Activated T-helper 1 cell treated with anti-CD3 and anti-CD28 coated beads, Interleukin-2, amount 50 U/mL, for 16 hours (primary cell): ENCODE data around the gene SMCR8.
"Not testable (repeated sequence)": the region's sequence is repeated elsewhere in the genome, so short reads cannot be mapped to it uniquely, and the experiment has no call there.

Experiments used
- DNase-seq, 2 donors: peaks; one replicate each; pipeline ENCODE4 v3.0.0-alpha.2; 2020; ENCODE audit warnings: low read depth in 1 of 2, low spot score in 1 of 2

The SMCR8 gene

DNA sequence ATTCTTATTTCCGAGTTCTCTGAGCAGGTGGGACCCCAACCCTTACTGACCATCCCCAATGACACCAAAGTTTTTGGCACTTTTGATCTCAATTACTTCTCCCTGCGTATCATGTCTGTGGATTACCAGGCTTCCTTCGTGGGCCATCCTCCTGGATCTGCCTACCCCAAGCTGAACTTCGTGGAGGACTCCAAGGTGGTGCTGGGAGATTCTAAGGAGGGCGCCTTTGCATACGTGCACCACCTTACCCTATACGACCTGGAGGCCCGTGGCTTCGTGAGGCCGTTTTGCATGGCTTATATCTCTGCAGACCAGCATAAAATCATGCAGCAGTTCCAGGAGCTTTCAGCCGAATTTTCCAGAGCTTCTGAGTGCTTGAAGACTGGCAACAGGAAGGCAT, 868 bp downstream of the SMCR8 start:
- DNase-seq = no peak

DNA sequence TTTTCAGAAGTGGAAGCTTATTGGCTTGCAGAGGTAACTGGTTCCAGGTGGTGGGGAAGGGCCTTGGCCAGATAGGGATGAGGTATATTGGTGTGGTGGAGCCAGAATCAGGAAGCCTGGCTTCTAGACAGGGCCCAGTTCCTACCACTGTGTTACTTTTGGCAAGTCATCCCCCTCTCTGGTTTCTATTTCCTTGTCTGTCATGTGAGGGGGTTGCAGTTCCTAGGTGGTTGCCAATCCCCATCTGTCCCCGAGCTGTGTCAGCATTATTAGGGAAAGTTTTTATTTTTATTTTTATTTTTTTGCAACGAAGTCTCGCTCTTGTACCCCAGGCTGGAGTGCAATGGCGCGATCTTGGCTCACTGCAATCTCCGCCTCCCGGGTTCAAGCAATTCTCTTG, 3.0 kb downstream of the SMCR8 start:
- no peak for DNase-seq

DNA sequence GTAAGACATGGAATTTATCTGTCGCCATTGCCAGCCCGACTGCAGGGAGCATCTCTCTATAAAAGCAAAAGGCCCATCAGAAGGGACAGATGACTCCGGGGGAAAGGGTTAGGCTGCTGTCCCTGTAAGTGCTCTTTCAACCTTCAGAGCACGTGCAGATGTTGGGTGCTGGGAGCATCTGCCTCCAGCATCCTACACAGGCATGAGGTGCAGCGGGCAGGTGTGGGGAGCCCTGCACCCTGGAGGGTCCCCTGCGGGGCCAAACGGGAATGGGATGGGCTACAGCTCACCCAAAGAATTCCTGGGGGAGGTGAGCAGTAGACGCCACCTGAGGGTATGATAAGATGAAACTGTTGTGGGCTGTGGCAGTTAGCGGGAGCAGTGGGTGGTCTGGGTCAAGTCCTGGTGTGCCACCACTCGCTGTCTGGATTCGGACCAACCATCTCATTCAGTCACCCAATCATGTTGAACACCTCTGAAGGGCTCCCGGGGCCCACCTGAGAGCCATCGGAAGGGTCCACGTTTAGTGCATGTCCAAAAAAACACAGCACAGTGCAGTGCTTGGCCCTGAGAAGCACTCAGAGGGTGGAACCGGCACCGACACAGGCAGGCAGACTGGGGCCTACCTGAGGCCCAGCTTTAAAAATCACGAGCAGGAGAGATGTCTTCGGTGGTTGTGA, 3.8 kb downstream of the SMCR8 start:
- no peak for DNase-seq

DNA sequence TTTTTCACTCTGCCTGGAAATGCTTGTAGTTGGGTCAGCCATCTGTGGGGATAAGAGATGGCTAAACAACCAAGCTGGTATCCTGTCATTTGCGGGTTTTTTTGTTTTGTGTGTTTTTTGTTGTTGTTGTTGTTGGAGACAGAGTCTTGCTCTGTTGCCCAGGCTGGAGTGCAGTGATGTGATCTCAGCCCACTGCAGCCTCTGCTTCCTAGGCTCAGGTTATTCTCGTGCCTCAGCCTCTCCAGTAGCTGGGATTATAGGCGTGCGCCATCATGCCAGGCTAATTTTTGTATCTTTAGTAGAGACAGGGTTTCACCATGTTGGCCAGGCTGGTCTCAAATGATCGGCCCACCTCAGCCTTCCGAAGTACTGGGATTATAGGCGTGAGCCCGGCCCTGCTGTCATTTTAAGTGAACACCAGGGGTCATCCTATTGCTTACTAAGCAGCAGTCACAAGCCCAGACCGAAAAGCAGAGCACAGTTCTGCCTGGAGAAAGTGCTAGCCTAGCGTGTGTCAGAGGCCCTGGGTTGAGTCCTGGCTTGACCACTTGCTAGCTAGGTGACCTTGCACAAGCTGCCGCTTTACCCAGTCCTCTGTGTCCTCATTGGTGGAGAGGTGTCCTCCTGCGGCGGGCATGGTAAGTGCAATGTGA, 4.6 kb downstream of the SMCR8 start:
- DNase-seq = no peak

DNA sequence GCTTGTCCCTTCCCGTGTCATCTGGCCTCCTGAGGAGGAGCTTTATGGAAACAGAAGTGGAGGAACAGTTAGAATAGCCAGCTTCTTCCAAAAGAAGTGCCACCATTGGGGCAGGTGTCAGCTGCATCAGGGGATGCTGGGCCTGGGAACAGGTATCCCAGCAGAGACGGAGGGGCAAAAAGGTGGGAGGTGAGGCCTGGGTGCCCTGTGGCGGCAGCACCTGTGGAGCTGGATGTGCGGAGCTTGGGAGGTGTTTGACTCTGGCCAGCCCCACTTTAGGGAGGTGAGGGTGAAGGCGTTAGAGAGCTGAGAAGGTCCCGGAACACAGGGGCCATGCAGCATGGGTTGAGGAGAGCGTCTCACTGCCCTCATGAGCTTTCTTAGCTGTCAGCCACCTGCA, 5.2 kb downstream of the SMCR8 start:
- no peak for DNase-seq

DNA sequence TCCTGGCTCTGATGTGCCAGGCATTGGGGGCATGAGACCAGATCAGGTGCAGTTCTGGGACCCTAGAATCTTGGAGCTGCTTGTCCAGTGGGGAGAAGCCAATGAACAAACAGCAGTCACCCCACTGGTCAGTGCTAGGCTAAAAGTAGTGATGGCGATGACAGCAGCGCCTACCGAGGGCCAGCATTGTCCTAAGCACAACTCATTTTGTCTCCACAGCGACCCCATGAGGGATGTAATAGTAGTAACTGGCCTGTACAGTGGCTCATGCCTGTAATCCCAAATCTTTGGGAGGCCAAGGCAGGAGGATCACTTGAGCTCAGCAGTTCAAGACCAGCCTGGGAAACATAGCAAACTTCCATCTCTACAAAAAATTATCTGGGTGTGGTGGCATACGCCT, 6.2 kb downstream of the SMCR8 start:
- DNase-seq = no peak

DNA sequence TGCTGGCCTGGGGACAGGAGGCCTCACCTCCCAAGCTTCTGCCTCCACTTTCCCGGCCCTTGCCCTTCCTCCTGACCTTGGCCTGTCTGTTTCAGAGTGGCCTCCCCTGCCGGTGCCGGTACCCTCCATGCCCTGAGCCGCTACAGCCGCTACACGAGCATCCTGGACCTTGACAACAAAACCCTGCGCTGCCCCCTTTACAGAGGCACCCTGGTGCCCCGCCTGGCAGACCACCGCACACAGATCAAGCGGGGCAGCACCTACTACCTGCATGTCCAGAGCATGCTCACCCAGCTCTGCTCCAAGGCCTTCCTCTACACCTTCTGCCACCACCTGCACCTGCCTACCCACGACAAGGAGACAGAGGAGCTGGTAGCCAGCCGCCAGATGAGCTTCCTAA, 7.4 kb downstream of the SMCR8 start:
- no peak for DNase-seq

DNA sequence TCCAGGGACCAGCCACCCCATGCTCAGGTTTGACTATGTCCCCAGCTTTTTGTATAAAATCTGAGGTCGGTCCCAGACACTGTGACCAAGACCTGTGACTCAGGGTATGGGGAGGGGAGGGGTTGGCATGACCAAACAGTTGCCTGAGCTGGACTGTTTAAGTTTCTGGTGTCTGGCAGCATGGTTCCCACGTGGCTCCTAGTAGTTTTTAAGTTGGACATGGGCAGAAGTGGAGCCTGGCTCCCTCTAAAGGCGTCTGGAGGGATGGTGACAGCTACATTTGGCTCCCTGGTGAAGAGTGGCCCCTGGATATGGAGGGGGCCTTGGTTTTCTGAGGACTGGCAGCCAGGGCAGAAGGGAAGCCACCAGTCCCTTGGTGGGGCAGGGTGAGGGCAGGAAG, 7.9 kb downstream of the SMCR8 start:
- no peak for DNase-seq

DNA sequence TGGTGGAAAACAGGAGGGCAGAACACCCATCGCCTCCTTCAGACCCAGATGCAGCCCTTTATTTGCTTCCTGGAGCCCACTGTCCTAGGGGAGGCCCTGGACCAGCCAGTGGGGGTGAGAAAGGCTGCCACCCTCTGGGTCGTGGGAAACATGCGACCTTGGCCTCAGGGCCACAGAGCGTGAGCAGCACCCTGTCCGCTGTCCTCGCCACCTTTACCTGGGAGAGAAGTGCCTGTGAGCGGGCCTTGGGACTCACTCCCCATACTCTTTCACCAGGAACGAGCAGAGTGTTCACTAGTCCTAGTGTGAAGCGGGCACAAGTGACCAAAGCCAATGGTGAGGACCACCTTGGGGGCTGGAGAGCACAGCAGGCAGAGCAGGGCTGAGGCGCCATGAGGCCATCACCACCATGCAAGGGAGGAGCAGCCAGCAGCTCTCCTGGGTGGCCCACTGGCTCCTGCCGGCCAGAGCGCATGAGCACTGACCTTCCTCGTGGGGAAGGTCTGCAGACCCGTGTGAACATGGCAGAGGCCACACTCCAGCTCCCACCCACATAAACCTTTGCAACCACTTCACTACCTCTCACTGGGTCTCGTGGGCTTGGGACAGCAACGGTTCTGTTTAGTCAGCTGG, 8.5 kb downstream of the SMCR8 start:
- no peak for DNase-seq

DNA sequence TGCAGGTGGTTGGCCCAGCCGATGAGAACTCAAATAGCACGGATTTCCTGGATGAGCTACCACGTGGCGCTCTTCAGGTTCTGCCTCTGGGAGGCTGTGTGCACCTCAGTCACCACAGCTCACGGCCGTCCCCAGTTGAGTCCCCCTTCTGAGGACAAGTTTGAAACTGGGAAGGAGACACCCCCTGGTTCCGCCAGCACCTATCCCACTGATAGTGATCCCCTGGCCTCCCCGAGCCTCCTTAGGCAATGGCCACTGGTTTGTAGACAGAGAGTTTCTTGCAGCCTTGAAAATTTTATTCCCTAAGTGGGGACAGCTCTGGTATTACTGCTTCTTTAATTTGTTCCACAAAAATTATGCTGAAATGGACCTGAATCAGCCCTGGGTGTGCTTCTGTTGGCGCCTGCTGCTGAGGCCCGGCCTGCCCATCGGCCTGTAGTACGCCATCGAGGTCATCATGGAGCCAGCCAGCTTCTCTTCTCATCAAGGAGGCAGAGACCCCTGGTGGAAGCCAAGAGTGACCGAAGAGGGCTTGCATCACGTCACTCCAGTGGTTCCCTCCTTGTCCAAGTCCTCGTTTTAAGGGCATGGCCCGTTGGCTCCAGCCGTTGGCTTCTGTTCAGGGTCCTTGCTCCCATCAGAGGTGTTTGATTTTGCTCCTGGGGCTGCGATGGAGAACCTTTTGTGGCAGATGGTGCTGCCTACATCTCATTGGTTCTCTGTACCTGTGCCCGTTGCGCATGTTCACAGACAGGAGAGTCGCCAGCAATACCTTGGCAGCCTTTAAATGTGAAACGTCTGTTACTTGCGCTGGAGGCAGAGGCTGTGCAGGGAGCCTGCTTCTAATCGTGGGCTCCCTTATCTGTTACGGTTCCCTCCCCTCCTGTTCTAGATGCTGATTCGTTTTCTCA, 9.3 kb downstream of the SMCR8 start:
- DNase-seq = no peak

DNA sequence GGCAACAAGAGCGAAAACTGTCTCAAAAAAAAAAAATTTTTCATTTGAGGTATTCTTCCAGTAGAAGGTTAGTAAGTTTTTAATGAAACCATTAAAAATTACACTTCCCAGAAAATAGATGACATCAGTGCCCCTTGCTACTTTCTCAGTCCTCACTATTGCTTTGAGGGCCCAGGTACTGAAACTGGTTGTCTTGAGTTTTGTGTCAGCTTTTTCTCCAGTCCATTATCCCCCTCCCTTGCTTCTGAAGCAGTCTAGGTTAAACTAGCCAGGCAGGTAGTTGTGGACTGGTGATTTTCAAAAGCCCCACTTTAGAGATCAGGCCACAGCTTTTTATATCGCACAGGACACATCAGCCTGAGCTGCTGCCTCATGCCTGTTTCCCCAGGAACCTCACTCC, 10.9 kb downstream of the SMCR8 start:
- DNase-seq = no peak

DNA sequence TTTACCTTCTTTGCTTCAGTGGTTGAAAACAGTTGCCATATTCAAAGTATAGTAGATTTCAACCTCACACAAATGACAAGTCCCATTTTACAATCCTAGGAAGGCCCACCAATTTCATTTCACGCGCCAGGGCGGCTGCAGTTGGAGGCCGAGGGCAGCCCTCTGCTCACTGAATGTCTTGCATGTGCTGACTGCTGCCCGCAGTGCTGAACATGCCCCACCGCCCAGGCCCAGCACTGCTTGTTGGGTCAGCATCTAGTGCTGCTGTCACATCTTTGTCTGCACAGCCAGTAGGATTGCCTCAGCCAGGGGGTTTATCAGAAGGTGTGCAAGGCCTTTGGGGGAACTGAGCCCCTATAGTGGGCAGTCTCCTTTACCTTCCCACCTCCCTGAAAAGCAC, 11.5 kb downstream of the SMCR8 start:
- DNase-seq = no peak

DNA sequence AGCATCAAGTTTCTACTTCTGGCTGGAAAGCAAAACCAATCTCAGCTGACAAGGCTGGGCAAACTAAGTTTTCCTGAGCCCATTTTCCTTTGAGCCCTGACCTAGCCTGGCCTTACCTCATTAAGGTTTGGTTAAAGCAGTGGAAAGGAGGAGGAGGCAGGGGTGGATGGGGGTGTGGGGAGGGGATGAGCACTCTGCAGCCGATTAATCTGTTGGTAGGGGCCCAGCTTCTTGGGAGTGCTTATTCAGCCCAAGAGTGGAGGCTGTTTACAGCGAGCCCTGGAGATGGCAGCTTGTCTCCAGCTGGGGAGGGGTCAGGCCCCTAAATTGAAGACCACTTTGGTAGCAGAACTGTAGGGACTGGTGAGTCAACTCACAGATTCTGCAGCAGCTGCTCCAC, 12.0 kb downstream of the SMCR8 start:
- no peak for DNase-seq

DNA sequence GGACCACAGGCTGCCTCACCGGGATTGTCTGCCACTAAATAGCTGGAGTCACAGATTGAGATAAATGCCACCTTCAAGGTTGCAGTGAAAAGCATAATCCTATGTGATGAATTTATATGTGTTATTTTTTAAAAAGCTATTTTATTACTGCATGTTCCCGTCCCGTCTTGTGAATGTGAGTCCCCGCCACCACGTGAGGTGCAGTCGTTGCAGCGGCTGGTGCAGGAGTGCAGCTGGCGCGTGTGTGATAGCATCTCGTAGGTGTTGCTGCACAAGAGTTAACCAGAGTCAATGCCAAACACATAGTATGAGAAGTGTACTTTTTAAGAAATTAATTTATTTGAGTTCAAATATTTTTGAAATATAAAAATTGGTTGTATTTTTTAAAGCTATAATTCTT, 12.5 kb downstream of the SMCR8 start:
- no peak for DNase-seq

DNA sequence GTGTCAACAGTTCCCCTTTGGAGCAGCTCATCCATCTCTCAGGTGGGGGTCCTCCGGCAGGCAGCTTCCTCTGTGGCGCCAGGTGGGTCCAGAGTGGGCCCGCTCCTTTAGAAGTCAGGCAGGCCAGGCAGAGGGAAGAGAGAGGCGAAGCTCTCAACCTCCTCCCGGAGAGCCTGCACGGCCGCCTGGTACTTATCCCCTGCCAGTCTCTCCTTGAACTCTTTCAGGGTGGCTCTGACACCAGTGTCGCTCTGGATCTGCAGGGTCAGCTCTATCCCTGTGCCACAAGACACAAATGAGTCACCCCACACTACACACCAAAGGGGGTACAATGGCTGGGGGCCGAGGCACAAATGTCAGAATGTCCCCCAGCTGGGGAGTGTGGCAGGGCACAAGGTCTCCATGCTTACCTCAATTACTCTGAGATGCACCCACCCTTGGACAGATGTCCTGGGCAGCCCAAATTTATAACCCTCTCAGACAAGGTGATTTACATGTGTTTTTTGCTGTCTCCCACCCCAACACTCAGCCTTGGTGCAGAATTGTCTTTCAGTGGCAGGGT, 13.6 kb downstream of the SMCR8 start:
- DNase-seq = no peak

DNA sequence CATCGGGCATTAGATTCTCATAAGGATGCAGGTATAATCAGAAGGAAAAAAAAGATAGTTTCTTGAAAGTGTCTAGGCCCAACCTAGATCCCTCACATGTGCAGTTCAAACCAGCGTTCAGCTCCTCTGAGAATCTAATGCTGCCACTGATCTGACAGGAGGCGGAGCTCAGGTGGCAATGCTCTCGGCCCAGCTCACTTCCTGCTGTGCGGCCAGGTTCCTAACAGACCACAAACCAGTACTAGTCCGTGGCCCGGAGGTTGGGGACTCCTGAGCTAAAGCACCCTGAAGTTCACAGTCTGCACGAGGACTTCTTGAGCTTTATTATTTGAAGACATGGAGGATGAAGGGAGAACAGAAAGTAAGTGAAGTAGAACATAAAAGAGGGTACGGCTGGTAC, 16.8 kb downstream of the SMCR8 start:
- no peak for DNase-seq

DNA sequence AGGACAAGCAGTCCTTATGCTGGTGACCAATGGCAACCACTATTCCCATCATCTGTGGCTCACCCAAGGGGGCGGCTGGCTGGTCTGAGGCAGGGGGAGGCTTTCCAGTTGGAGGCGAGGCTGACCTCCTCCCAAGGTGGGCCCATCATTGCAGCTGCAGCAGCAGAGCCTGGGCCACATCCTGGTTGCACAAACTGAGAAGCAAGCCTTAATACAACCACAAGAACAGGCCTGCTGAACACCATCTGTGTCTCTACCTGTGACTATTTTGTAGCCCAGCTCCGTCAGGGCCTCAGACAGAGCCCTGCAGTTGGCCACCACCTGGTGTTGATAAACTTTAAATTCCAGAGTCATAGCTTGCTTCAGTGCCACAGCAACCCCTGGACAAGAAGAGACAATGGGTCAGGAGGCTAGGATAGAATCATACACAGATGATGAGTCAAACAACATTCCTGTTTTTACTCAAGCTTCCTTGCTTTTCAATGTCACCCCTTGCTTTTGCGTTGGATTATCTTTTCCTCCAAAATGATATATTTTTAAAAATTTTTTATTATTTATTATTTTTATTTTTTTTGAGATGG, 17.9 kb downstream of the SMCR8 start:
- DNase-seq = no peak

DNA sequence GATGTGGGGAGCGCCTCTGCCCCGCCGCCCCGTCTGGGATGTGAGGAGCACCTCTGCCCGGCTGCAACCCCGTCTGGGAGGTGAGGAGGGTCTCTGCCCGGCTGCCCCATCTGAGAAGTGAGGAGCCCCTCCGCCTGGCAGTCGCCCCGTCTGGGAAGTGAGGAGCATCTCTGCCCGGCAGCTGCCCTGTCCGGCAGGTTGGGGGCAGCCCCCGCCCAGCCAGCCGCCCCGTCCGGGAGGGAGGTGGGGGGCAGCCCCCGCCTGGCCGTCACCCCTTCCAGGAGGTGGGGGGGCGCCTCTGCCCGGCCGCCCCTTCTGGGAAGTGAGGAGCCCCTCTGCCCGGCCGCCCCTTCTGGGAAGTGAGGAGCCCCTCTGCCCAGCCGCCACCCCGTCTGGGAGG, 23.1 kb downstream of the SMCR8 start:
- not testable (repeated sequence) for DNase-seq

DNA sequence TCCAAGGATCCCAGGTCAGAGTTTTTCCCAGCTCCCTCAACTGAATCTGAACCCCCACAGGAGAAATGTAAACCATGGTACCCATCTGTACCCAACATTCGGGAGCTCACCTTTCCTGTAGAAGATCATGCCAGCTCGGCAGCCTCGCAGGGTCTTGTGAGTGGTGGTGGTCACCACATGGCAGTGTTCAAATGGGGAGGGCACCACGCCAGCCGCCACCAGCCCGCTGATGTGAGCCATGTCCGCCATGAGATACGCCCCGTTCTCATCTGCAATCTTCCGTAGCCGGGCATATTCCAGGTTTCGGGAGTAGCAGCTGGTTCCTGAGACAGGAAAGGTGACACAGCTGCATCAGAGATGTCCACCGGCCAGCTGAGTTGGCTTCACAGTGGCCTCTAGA, 24.8 kb downstream of the SMCR8 start:
- DNase-seq = no peak

DNA sequence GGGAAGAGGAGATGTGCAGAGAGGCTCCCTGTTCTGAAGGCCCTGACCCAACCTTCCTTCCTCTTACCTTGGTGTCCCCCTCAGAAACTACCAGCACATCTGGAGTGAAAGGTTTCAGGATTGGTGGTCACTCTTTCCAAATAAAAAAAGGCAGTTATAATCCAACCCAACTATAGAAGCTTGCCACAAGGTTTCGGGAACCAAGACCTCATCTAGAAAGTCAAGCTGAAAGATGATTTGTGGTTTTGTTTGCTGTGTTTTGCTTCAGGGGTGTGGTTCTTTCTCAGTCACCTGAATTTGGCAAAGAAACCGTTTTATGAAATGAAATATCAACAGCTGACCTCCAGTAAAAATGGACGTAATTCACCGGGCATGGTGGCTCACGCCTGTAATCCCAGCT, 28.9 kb downstream of the SMCR8 start:
- DNase-seq = no peak

DNA sequence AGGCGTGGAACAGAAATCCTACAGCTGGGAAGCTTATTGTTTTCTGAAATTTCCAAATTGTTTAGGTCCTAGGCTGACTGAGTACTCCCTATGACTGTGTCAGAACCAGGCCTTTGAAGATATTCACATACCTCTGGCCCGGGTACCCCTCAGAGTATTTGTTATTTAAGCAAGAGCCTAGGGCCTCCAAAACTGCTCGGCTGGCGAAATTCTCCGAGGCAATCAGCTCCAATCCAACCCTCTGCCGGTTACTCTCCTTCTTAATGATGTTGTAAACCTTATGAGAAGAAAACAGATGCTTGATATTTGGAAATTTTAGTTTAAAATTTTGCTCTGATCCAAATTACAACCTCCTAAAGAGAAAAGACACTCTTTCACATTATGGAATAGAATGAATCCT, 38.4 kb downstream of the SMCR8 start:
- DNase-seq = no peak
